AG04449 (cell line): ENCODE measurements around the gene TMCC3.

Experiments
- CTCF ChIA-PET: fragments of 350-600 bp; formaldehyde crosslinking; extraction: SDS; loops from one replicate; lab custom pipeline; 2021; ENCODE audit warnings: antibody characterized with exemption; lab: Yijun Ruan, JAX
- POLR2A ChIA-PET: fragments of 400-600, 350-600 bp; formaldehyde crosslinking; extraction: SDS; loops from one replicate; lab custom pipeline; 2020; ENCODE audit warnings: antibody characterized with exemption, inconsistent platforms; lab: Yijun Ruan, JAX
- DNase-seq: peaks from one replicate; pipeline ENCODE4 v3.0.0-alpha.2; 2010; ENCODE audit warnings: low read depth, low spot score
- H3K4me3 ChIP-seq: 2 replicates; pipeline ENCODE4 v1.5.1; 2011; ENCODE audit warnings: low read depth, mild to moderate bottlenecking, control low read depth, low read length
- CTCF ChIP-seq: IDR thresholded peaks from one replicate; pipeline ENCODE4 v1.5.1; 2011; ENCODE audit warnings: mild to moderate bottlenecking, moderate library complexity, low read length, control low read depth, inconsistent platforms; ENCODE audit not compliant: insufficient read depth; ENCODE audit errors: missing control alignments

Gene TMCC3

GRCh38 chr12:94570161-94570560 is 80.2 kb downstream of the TMCC3 start:
- ChIA-PET POLR2A (no interaction called here), CTCF (no interaction called here)
- DNase-seq: no peak
- no peak for TF ChIP-seq CTCF
- no peak overlapping the region for H3K4me3 ChIP-seq

GRCh38 chr12:94567761-94568160 is 82.6 kb downstream of the TMCC3 start:
- TF ChIP-seq CTCF: no peak
- POLR2A ChIA-PET: no interaction called here
- no peak for DNase-seq

GRCh38 chr12:94566345-94566744 is 84.0 kb downstream of the TMCC3 start:
- DNase-seq: no peak
- CTCF ChIA-PET: interaction anchor here (0.6 kb wide), 1 partner anchor 80 kb away, joined by 3 read pairs; no protein-coding TSS in a partner anchor
- POLR2A ChIA-PET: no interaction called here

More at GRCh38 chr12:94567761-94568160, 82.6 kb downstream of the TMCC3 start:
- H3K4me3 ChIP-seq: no peak overlapping the region
- CTCF ChIA-PET: no interaction called here

GRCh38 chr12:94565683-94566082 is 84.7 kb downstream of the TMCC3 start:
- no peak for DNase-seq
- ChIA-PET POLR2A (no interaction called here), CTCF (interaction anchor here (0.6 kb wide), 1 partner anchor 81 kb away, joined by 3 read pairs; no protein-coding TSS in a partner anchor)
- H3K4me3 ChIP-seq: no peak overlapping the region
- TF ChIP-seq CTCF: no peak

More at GRCh38 chr12:94566345-94566744, 84.0 kb downstream of the TMCC3 start:
- TF ChIP-seq CTCF: no peak
- H3K4me3 ChIP-seq: no peak overlapping the region

- no peak overlapping the region for H3K4me3 ChIP-seq
- ChIA-PET CTCF (no interaction called here), POLR2A (no interaction called here)
- no peak for TF ChIP-seq CTCF
- DNase-seq: no peak
Observed at GRCh38 chr12:94563286-94563685, 87.1 kb downstream of the TMCC3 start.

GRCh38 chr12:94561943-94562411 is 88.4 kb downstream of the TMCC3 start:
- TF ChIP-seq CTCF: no peak
- no peak for DNase-seq
- H3K4me3 ChIP-seq: no peak overlapping the region
- CTCF ChIA-PET: no interaction called here
- POLR2A ChIA-PET: no interaction called here
